CD14-positive monocyte (primary cell): Measurements from ENCODE around the gene TMEM252. TPM values are rescaled to one million over a fixed set of nuclear protein-coding genes. Genes with fewer than 3 reads are reported as not detected.
A peak's percentile ranks its signal among the peaks of the same experiment; 100 is the strongest.

Source experiments
- DNase-seq, 3 donors: peaks; one replicate each; pipeline ENCODE4 v3.0.0-alpha.2; 2011 to 2022
- H2AFZ ChIP-seq: 2 replicates; pipeline ENCODE4 v1.6.0; 2012; ENCODE audit warnings: mild to moderate bottlenecking, low read depth, low read length, inconsistent platforms; ENCODE audit not compliant: insufficient read depth, poor library complexity, severe bottlenecking
- H3K27ac ChIP-seq, 2 donors: 1 replicate in 1 of 2; 2 replicates in 1 of 2; pipeline ENCODE4 v1.5.1; 2012 to 2013; ENCODE audit warnings: low read length in 2 of 2, control low read depth in 1 of 2, inconsistent platforms in 1 of 2, low read depth in 1 of 2, mild to moderate bottlenecking in 1 of 2
- H3K27me3 ChIP-seq, 2 donors: one replicate each; pipeline versions ENCODE4 v1.6.0 to v1.6.1; 2011 to 2013; ENCODE audit warnings: low read length in 2 of 2; ENCODE audit not compliant: control insufficient read depth in 2 of 2, insufficient read depth in 2 of 2
- H3K36me3 ChIP-seq, 2 donors: replicated peaks in 1 of 2; 1 replicate in 1 of 2; 2 replicates in 1 of 2; pipeline versions ENCODE4 v1.5.1 to v1.6.1; 2012 to 2013; ENCODE audit warnings: low read length in 2 of 2, control low read depth in 1 of 2, inconsistent platforms in 1 of 2, mild to moderate bottlenecking in 1 of 2; ENCODE audit not compliant: insufficient read depth in 2 of 2, control insufficient read depth in 1 of 2
- H3K4me1 ChIP-seq, 2 donors: 1 replicate in 1 of 2; 2 replicates in 1 of 2; pipeline versions ENCODE4 v1.5.1 to v1.6.1; 2012 to 2013; ENCODE audit warnings: low read length in 2 of 2, control low read depth in 1 of 2, inconsistent platforms in 1 of 2, mild to moderate bottlenecking in 1 of 2, moderate library complexity in 1 of 2; ENCODE audit not compliant: insufficient read depth in 2 of 2, control insufficient read depth in 1 of 2
- H3K4me2 ChIP-seq: replicated peaks from 2 replicates; pipeline ENCODE3; 2012; ENCODE audit warnings: low read length, moderate library complexity, mild to moderate bottlenecking; ENCODE audit not compliant: poor library complexity, severe bottlenecking; ENCODE audit errors: extremely low read depth
- H3K4me3 ChIP-seq, 3 experiments: fragments of 200-600 bp in 1 of 3; sonication (generic) in 1 of 3; replicated peaks in 1 of 3; 1 replicate in 2 of 3; 2 replicates in 1 of 3; pipeline ENCODE4 v1.5.1; 2011 to 2013; ENCODE audit warnings: low read length in 3 of 3, mild to moderate bottlenecking in 3 of 3, control low read depth in 2 of 3, low read depth in 2 of 3, inconsistent platforms in 1 of 3, moderate library complexity in 1 of 3
- H3K79me2 ChIP-seq: 2 replicates; pipeline ENCODE4 v1.6.0; 2012; ENCODE audit warnings: mild to moderate bottlenecking, control low read depth, inconsistent platforms, low read length, moderate library complexity; ENCODE audit not compliant: insufficient read depth
- H3K9ac ChIP-seq: 2 replicates; pipeline ENCODE4 v1.6.0; 2017; ENCODE audit warnings: low read length, mild to moderate bottlenecking; ENCODE audit not compliant: insufficient read depth, poor library complexity, severe bottlenecking
- H3K9me3 ChIP-seq, 2 donors: replicated peaks in 1 of 2; 1 replicate in 1 of 2; 2 replicates in 1 of 2; pipeline versions ENCODE4 v1.5.1 to v1.6.1; 2012 to 2013; ENCODE audit warnings: low read length in 2 of 2, control low read depth in 1 of 2; ENCODE audit not compliant: control insufficient read depth in 1 of 2, insufficient read depth in 1 of 2
- H4K20me1 ChIP-seq: 2 replicates; pipeline ENCODE4 v1.6.0; 2012; ENCODE audit warnings: mild to moderate bottlenecking, low read length, control low read depth, moderate library complexity; ENCODE audit not compliant: insufficient read depth
- H3K27ac Mint-ChIP-seq, 7 donors: one replicate each; pipeline ENCODE4 v1.8.0; 2020; ENCODE audit warnings: mild to moderate bottlenecking in 7 of 7, mixed read lengths in 7 of 7, moderate library complexity in 6 of 7, inconsistent platforms in 2 of 7
- H3K27me3 Mint-ChIP-seq, 3 donors: one replicate each; pipeline ENCODE4 v1.8.0; 2021 to 2022; ENCODE audit warnings: low read depth in 3 of 3, mild to moderate bottlenecking in 3 of 3, mixed read lengths in 3 of 3, moderate library complexity in 3 of 3, inconsistent platforms in 1 of 3
- H3K36me3 Mint-ChIP-seq, 2 donors: one replicate each; pipeline ENCODE4 v1.8.0; 2020; ENCODE audit warnings: mixed read lengths in 2 of 2, inconsistent platforms in 1 of 2, mild to moderate bottlenecking in 1 of 2
- H3K4me1 Mint-ChIP-seq: one replicate; pipeline ENCODE4 v1.8.0; 2020; ENCODE audit warnings: mild to moderate bottlenecking, mixed read lengths
- H3K4me3 Mint-ChIP-seq, 2 donors: one replicate each; pipeline ENCODE4 v1.8.0; 2020; ENCODE audit warnings: mild to moderate bottlenecking in 2 of 2, mixed read lengths in 2 of 2, moderate library complexity in 1 of 2
- H3K9me3 Mint-ChIP-seq, 7 donors: one replicate each; pipeline ENCODE4 v1.8.0; 2020 to 2022; ENCODE audit warnings: mixed read lengths in 7 of 7, mild to moderate bottlenecking in 6 of 7, moderate library complexity in 6 of 7, inconsistent platforms in 2 of 7
- CTCF ChIP-seq: fragments of 200-600 bp; IDR thresholded peaks from one replicate; pipeline ENCODE4 v1.8.0; 2022; ENCODE audit warnings: antibody characterized with exemption, mild to moderate bottlenecking
- WGBS: methylation state at CpG from one replicate; pipeline ENCODE4 v1.1.5; 2013; ENCODE audit warnings: missing lambda C conversion rate; ENCODE audit not compliant: insufficient coverage; 5-methylcytosine and 5-hydroxymethylcytosine counted together
- intact Hi-C, 2 donors: fragments of 100-400 bp; cut with micrococcal nuclease; formaldehyde crosslinking; loops; one replicate each; pipeline versions ENCODE4 v1.15.0 to v1.15.1; 2023
- polyA plus RNA-seq, 3 donors: library from polyadenylated mRNA; depleted of rRNA in 1 of 3; unstranded in 2 of 3; stranded (reverse) in 1 of 3; fragments of 300-500 nt in 2 of 3; fragments of >200 nt in 1 of 3; fragmentation: Illumina TruSeq in 2 of 3; gene quantifications; 1 replicate in 2 of 3; 2 replicates in 1 of 3; pipeline ENCODE4 v1.2.3, GENCODE V29; 2012 to 2021

TMEM252 gene
- polyA plus RNA-seq, 3 donors = not detected

DNA sequence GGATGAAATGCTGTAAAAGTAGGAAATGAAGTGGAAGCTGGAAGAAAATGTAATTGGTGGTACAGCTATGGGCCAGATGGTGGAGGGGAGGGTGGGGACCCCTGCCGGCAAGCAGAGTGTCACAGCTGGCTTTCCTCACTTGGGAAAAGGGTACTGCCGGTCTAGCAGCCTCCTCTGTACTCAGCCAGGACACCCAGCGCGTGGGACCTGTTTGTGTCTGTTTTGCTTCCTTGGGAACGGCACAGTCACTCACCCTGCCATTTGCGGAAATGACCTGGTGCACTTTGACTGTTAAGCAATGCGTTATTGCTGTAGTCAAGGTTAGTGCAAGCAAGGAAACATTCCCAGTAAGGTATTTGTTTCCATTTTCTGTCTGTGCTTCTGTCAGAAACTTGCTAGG lies 10.1 kb downstream of the TMEM252 start:
- Histone ChIP-seq H3K36me3 (no peaks in the 10 kb centered on the region), H3K4me1 (peaks cover 23 to 26% of the 10 kb centered on the region in 2 donors), H4K20me1 (no peaks in the 10 kb centered on the region), H3K4me2 (no peak overlapping the region), H3K27ac (no peak overlapping the region), H3K79me2 (no peaks in the 10 kb centered on the region), H2AFZ (no peak overlapping the region), H3K9me3 (no peaks in the 10 kb centered on the region), H3K9ac (no peak overlapping the region), H3K4me3 (no peak overlapping the region), H3K27me3 (no peaks in the 10 kb centered on the region)
- WGBS = 84% methylated on average over 7 of the region's 7 CpGs
- Mint-ChIP-seq H3K4me1 (peaks cover 44% of the 10 kb centered on the region), H3K27me3 (peaks cover 0 to 3% (median 2%) of the 10 kb centered on the region in 3 donors), H3K9me3 (peaks cover 0 to under 1% (median 0%) of the 10 kb centered on the region in 7 donors), H3K36me3 (no peaks in the 10 kb centered on the region), H3K27ac (peak overlapping the region in 6 of 7 donors; percentile 4 to 84 (median 70)), H3K4me3 (no peak overlapping the region)
- DNase-seq = peak; percentile 23 to 50 (median 30)
- intact Hi-C loops = no loop called here
- TF ChIP-seq CTCF = no peak

- intact Hi-C loops = loop anchor here in 1 of 2 donors (10.0 kb wide), 1 partner anchor 51 kb away; no protein-coding TSS in a partner anchor
Observed at GRCh38 chr9:68523367-68523936, 17.2 kb downstream of the TMEM252 start.

More at GRCh38 chr9:68523367-68523936, 17.2 kb downstream of the TMEM252 start:
- H3K27me3 Mint-ChIP-seq = peaks cover 0 to 2% (median 0%) of the 10 kb centered on the region in 3 donors
- no peaks in the 10 kb centered on the region for H3K27me3 ChIP-seq
- peaks cover 39% of the 10 kb centered on the region for H3K4me1 Mint-ChIP-seq
- no peaks in the 10 kb centered on the region for H3K36me3 ChIP-seq
- H3K79me2 ChIP-seq = no peaks in the 10 kb centered on the region
- H3K27ac Mint-ChIP-seq = no peak overlapping the region
- no peak overlapping the region for H3K9ac ChIP-seq
- 100% methylated on average over 2 of the region's 4 CpGs for WGBS
- no peak for DNase-seq
- no peak for TF ChIP-seq CTCF
- H3K4me2 ChIP-seq = no peak overlapping the region
- peaks cover 18 to 26% of the 10 kb centered on the region in 2 donors for H3K4me1 ChIP-seq
- H3K36me3 Mint-ChIP-seq = peaks cover 0 to 2% of the 10 kb centered on the region in 2 donors
- no peak overlapping the region for H3K4me3 ChIP-seq
- peaks cover 0 to 3% (median 2%) of the 10 kb centered on the region in 7 donors for H3K9me3 Mint-ChIP-seq
- no peaks in the 10 kb centered on the region for H4K20me1 ChIP-seq
- H3K27ac ChIP-seq = no peak overlapping the region
- no peak overlapping the region for H3K4me3 Mint-ChIP-seq
- H2AFZ ChIP-seq = no peak overlapping the region
- H3K9me3 ChIP-seq = peaks cover 0 to 1% of the 10 kb centered on the region in 2 donors
